HL-60/S4 treated with phorbol 12-myristate 13-acetate at 8.2 ng/mL for 4 days and 3 days (cell line): ENCODE data around the gene UGT1A5.

Source experiments
- in situ Hi-C: fragments of 300-500 bp; cut with MboI; formaldehyde crosslinking; loops from 2 replicates; pipeline ENCODE4 v1.15.0; 2022; ENCODE audit warnings: low sequenced_read_pairs

The UGT1A5 gene

DNA sequence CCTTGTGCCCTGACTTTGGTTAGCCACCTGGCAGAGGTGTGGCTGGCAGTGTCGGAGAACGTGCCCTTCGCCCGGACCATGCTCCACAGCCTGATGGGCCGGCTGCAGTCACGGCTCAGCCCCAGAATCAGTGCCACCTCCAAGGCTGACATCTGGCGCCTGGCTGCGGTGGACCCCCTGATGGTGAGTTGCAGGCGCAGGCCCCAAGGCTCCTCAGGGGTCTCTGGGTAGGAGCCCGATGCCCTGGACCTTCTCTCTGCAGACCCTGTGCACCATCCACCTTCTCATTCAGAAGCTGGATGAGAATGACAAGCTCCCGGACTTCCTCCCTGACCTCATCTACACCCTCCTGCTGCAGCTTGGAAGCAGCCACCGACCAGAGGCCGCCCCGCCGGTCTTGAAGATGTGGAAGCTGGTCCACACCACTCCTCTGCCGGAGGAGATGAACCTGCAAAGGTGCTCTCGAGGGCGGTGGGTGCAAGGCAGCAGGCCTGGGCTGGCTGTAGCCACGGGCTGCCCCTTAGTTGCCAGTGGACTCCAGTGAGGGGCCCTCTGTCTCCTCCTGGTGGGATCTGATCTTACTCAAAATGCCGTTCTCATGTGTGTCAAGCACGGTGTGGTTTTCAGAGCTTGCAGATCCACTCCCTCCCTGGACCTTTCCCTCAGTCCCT, 109.5 kb downstream of the UGT1A5 start:
- in situ Hi-C loops, result no loop called here
